GM18505 (cell line): ENCODE data around the gene THUMPD2.

Source experiments
- ATAC-seq: cut with Tn5 transposase; IDR thresholded peaks from one replicate; pipeline ENCODE4 v1.9.1; 2021; ENCODE audit not compliant: unreplicated experiment
- POLR2A ChIP-seq: IDR thresholded peaks from 4 replicates; pipeline ENCODE4 v1.6.1; 2011; ENCODE audit warnings: borderline replicate concordance; ENCODE audit not compliant: insufficient read depth, insufficient read length; ENCODE audit errors: extremely low read depth

Gene THUMPD2

DNA sequence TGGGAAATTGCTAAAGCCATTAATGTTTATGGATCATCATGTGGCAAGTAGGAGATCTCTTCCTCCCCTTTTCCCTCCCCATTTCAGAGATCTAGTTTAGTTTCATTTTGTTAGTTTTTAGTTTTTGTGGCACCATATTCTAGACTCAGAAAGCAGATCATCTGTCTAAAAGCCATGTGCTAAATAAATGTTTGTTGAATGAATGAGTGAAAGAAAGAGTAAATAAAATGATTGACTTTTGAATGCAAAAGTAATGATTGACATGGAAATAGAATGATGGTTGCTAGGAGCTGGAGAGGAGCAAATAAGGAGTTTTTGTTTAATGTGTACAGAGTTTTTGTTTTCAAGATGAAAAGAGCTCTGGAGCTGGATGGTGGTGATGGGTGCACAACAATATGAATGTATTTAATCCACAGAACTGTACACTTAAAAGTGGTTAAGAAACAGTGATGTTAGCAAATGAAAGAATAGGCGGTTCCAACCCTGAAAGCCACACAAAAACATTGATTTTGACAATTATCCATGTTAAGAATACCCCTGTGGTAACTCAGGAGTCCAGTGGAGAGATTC lies 89.7 kb downstream of the THUMPD2 start:
- TF ChIP-seq POLR2A: no peak
- ATAC-seq: no peak

DNA sequence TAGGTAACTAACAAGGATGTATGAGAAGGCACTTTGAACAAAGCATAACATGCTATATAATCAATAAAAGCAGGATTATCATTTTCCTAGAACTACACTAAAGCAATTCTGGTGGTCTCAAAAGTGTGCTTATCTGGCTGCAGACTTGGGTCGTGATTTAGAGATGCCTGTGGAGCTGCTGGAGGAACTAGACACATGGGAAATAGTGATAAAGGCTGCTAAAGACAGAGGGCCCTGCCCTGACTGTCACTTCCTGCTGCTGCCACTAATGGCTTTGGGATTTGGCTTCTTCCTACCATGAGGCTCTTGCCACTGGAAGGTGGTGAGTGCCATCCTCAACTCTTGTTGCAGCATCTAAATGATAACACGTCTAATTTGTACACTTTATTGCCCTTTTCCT lies 90.9 kb downstream of the THUMPD2 start:
- ATAC-seq: no peak

DNA sequence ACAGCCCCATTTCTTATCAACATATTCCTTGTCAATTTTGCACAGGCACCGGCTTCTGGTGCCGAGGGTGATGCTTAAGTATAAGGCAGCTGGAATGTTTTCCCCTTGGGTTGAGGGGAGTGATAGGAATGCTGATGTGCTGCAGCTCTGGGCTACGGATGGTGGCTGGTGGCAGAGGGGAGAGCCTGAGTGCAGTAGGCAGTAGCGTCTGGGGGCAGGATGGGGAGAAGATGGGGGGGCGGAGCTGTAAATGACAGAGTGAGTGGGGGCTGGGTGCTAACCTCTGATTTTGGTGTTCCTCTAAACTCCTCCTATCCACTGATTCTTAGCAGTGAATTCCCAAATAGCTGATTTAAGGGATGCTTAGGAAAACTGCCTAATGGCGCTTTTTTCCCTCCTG lies 92.6 kb downstream of the THUMPD2 start:
- TF ChIP-seq POLR2A: no peak
- no peak for ATAC-seq

More for the DNA sequence above, 90.9 kb downstream of the THUMPD2 start:
- no peak for TF ChIP-seq POLR2A
